MM.1S (cell line): ENCODE results near the gene CBX7.
A peak's percentile ranks its signal among the peaks of the same experiment; 100 is the strongest.

ENCODE experiments used
- DNase-seq: peaks from one replicate; pipeline ENCODE4 v3.0.0-alpha.2; 2015
- H2AFZ ChIP-seq: fragments of 300-600 bp; sonication (generic); 2 replicates; pipeline ENCODE4 v1.6.0; 2016; ENCODE audit warnings: antibody characterized with exemption, low read length
- H3F3A ChIP-seq: fragments of 300-600 bp; sonication (generic); 2 replicates; pipeline ENCODE4 v1.6.1; 2016; ENCODE audit warnings: mild to moderate bottlenecking, antibody characterized with exemption, low read length, moderate library complexity, mixed read lengths; ENCODE audit not compliant: insufficient read depth
- H3K27ac ChIP-seq: fragments of 300-600 bp; sonication (generic); 2 replicates; pipeline ENCODE4 v1.5.1; 2016; ENCODE audit warnings: mild to moderate bottlenecking, low read length
- H3K27me3 ChIP-seq: fragments of 300-600 bp; sonication (generic); replicated peaks from 2 replicates; pipeline ENCODE4 v1.6.0; 2016; ENCODE audit warnings: low read length; ENCODE audit not compliant: insufficient read depth
- H3K36me3 ChIP-seq: fragments of 300-600 bp; sonication (generic); replicated peaks from 2 replicates; pipeline ENCODE4 v1.6.1; 2016; ENCODE audit warnings: mild to moderate bottlenecking, low read length, mixed read lengths; ENCODE audit not compliant: insufficient read depth
- H3K4me1 ChIP-seq: fragments of 300-600 bp; sonication (generic); 2 replicates; pipeline ENCODE4 v1.6.1; 2016; ENCODE audit warnings: low read length, mixed read lengths
- H3K4me2 ChIP-seq: fragments of 300-600 bp; sonication (generic); 2 replicates; pipeline ENCODE4 v1.6.0; 2016; ENCODE audit warnings: low read depth, low read length
- H3K4me3 ChIP-seq: fragments of 300-600 bp; sonication (generic); 2 replicates; pipeline ENCODE4 v1.5.1; 2016; ENCODE audit warnings: low read length, mixed read lengths
- H3K79me2 ChIP-seq: fragments of 300-600 bp; sonication (generic); 2 replicates; pipeline ENCODE4 v1.6.1; 2016; ENCODE audit warnings: mixed run types, low read length, mixed read lengths
- H3K9ac ChIP-seq: fragments of 300-600 bp; sonication (generic); 2 replicates; pipeline ENCODE4 v1.6.1; 2016; ENCODE audit warnings: low read length, mixed read lengths
- H3K9me2 ChIP-seq: fragments of 300-600 bp; sonication (generic); replicated peaks from 2 replicates; pipeline ENCODE4 v1.6.1; 2016; ENCODE audit warnings: mild to moderate bottlenecking, low read length, mixed read lengths; ENCODE audit not compliant: insufficient read depth
- H3K9me3 ChIP-seq: fragments of 300-600 bp; sonication (generic); replicated peaks from 2 replicates; pipeline ENCODE4 v1.6.1; 2016; ENCODE audit warnings: mild to moderate bottlenecking, low read length, mixed read lengths; ENCODE audit not compliant: insufficient read depth
- H4K20me1 ChIP-seq: fragments of 300-600 bp; sonication (generic); 2 replicates; pipeline ENCODE4 v1.6.1; 2016; ENCODE audit warnings: mild to moderate bottlenecking, low read length, moderate library complexity, mixed read lengths; ENCODE audit not compliant: insufficient read depth
- EZH2 ChIP-seq: fragments of 300-600 bp; sonication (generic); optimal IDR thresholded peaks from 2 replicates; pipeline ENCODE3; 2017; ENCODE audit warnings: low read depth, mild to moderate bottlenecking, antibody characterized with exemption, low read length, mixed read lengths
- EZH2phosphoT487 ChIP-seq: fragments of 300-600 bp; sonication (generic); IDR thresholded peaks from 2 replicates; pipeline ENCODE4 v1.6.1; 2018; ENCODE audit warnings: antibody characterized with exemption, low read length
- TF ChIP-seq, protein P1 (sequence below): fragments of 300-600 bp; sonication (generic); IDR thresholded peaks from 2 replicates; pipeline ENCODE4 v1.5.1; 2016; ENCODE audit warnings: antibody characterized with exemption, low read length, mixed read lengths

Gene CBX7

DNA sequence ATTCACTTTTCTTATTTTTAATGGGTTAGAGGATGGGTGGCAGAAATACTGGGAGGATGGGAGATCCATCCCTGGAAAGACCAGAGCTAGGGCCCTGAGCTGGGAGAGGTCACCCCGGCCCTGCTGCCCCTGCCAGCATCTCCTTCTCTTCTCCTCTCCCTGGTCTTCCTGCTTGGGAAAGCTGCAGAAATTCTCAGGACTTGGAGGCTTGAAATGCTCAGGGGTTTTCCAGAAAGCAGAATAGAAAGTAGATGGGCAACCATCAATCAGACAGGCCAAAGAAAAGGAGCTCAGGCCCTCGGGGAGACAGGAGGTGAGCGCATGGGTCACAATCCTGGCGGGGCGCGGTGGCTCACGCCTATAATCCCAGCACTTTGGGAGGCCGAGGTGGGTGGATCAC is 53.9 kb downstream of the CBX7 start:
- Histone ChIP-seq H3K36me3 (no peaks in the 10 kb centered on the region), H3K9ac (no peak overlapping the region), H3K9me3 (no peaks in the 10 kb centered on the region), H2AFZ (no peak overlapping the region), H3K9me2 (no peaks in the 10 kb centered on the region), H3K4me3 (no peak overlapping the region), H3K4me1 (peaks cover 41% of the 10 kb centered on the region), H3F3A (peaks cover 11% of the 10 kb centered on the region), H3K27me3 (no peaks in the 10 kb centered on the region), H3K27ac (no peak overlapping the region), H4K20me1 (no peaks in the 10 kb centered on the region), H3K4me2 (no peak overlapping the region), H3K79me2 (no peaks in the 10 kb centered on the region)
- TF ChIP-seq EZH2phosphoT487 (no peak), EZH2 (no peak)
- TF ChIP-seq, protein P1, sequence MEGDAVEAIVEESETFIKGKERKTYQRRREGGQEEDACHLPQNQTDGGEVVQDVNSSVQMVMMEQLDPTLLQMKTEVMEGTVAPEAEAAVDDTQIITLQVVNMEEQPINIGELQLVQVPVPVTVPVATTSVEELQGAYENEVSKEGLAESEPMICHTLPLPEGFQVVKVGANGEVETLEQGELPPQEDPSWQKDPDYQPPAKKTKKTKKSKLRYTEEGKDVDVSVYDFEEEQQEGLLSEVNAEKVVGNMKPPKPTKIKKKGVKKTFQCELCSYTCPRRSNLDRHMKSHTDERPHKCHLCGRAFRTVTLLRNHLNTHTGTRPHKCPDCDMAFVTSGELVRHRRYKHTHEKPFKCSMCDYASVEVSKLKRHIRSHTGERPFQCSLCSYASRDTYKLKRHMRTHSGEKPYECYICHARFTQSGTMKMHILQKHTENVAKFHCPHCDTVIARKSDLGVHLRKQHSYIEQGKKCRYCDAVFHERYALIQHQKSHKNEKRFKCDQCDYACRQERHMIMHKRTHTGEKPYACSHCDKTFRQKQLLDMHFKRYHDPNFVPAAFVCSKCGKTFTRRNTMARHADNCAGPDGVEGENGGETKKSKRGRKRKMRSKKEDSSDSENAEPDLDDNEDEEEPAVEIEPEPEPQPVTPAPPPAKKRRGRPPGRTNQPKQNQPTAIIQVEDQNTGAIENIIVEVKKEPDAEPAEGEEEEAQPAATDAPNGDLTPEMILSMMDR = no peak
- DNase-seq = no peak

DNA sequence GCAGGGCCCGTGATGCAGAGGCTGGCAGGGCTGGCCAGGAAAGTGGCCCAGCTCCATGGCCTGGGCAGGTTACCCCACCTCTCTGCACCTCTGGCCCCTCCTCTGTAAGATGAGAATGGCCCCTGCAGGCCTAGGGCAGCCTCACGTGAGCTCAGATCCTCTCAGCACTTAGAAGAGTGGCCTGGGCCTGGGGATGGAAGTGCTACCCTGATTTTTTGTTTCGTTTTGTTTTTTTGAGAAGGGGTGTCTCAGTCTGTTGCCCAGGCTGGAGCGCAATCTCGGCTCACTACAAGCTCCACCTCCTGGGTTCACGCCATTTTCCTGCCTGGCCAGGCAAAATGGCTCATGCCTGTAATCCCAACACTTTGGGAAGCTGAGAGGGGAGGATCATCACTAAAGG is 54.5 kb downstream of the CBX7 start:
- H2AFZ ChIP-seq = no peak overlapping the region
- H3K4me1 ChIP-seq = peaks cover 42% of the 10 kb centered on the region
- no peaks in the 10 kb centered on the region for H3K9me2 ChIP-seq
- DNase-seq = peak; percentile 31
- no peaks in the 10 kb centered on the region for H3K27me3 ChIP-seq
- peaks cover 12% of the 10 kb centered on the region for H3F3A ChIP-seq
- H3K9me3 ChIP-seq = no peaks in the 10 kb centered on the region
- no peaks in the 10 kb centered on the region for H3K79me2 ChIP-seq
- H3K36me3 ChIP-seq = no peaks in the 10 kb centered on the region
- H3K9ac ChIP-seq = no peak overlapping the region
- H4K20me1 ChIP-seq = no peaks in the 10 kb centered on the region
- H3K4me2 ChIP-seq = peak overlapping the region; percentile 70; the same call in 1 of the 2 replicates
- peak overlapping the region; percentile 55; the same call in 1 of the 2 replicates for H3K27ac ChIP-seq
- H3K4me3 ChIP-seq = no peak overlapping the region
- TF ChIP-seq, protein P1 = no peak
- TF ChIP-seq EZH2phosphoT487 (no peak), EZH2 (no peak)

DNA sequence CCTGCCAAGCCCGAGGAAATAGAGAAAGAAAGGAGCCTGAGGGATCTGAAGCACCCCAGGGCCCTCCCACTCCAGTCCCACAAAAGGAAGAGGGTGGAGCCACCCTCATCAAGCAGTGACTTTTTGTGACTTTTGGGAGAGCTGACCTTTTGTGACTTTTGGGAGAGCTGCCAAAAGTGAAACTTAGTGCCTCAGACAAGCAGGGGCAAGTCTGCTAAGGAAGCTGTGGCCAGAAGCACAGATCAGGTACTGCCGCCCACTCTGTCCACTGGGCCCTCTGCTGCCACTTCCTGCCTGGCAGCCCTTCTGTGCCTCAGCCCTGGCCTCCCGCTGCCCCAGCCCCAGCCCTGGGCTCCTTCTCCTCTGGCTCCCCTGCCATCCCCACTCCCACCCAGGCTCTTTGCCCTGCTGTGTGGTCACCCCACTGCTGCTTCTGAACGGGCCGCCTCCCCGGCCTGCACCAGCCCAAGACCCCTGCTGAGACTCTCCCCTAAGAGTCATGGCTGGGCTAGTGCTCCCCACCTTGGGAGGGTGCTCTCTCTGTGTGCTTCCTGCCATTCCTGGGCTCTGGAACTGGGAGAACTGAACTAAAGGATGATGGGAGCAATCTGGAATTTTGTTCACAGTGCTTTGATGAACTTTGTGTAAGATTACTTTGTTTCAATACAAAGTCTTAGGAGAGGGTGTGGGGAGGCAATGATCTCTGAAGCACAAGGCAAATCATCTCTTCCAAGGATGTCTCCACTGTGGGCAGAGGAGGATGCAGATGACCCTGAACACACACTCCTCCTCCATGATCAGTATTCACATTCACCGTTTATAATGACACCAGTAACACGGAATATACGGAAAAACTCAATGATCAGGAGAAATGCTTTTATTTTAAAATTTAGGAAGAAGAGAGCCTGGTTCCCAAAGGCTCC is 55.1 kb downstream of the CBX7 start, which contains the start of gene APOBEC3H:
Gene APOBEC3H, plus strand, starts transcription at position 147 of the 923 bp plus-strand sequence. CDS start 3,035 bp downstream, outside the sequence.
- Histone ChIP-seq H4K20me1 (no peaks in the 10 kb centered on the region), H3K4me1 (peaks cover 48% of the 10 kb centered on the region), H3F3A (peaks cover 19% of the 10 kb centered on the region), H2AFZ (peak within 1 kb of the TSS; percentile 68; the same call in 1 of the 2 replicates), H3K9me3 (no peaks in the 10 kb centered on the region), H3K36me3 (no peaks in the 10 kb centered on the region), H3K4me2 (peak within 1 kb of the TSS; percentile 70), H3K9me2 (no peaks in the 10 kb centered on the region), H3K9ac (peak within 1 kb of the TSS; percentile 32; the same call in 1 of the 2 replicates), H3K79me2 (no peaks in the 10 kb centered on the region), H3K27me3 (no peaks in the 10 kb centered on the region), H3K4me3 (peak within 1 kb of the TSS; percentile 18), H3K27ac (peak within 1 kb of the TSS; percentile 55; the same call in 1 of the 2 replicates)
- no peak for TF ChIP-seq EZH2
- TF ChIP-seq, protein P1 = no peak
- TF ChIP-seq EZH2phosphoT487 = no peak
- DNase-seq = peak; percentile 83
